ENCODE measurements around the gene DYNLT1.
A peak's percentile ranks its signal among the peaks of the same experiment; 100 is the strongest.
"Not testable (repeated sequence)": the region's sequence is repeated elsewhere in the genome, so short reads cannot be mapped to it uniquely, and the experiment has no call there.

Gene DYNLT1

GRCh38 chr6:158644231-158645063 is at the start of gene DYNLT1:
DYNLT1 (minus strand) TSS chr6:158644743; CDS start chr6:158644708, 35 bp downstream.
- DNase-seq = peak; percentile 83

GRCh38 chr6:158688860-158689259 is 44.3 kb upstream of the DYNLT1 start:
- DNase-seq = peak; percentile 40

- no peak for DNase-seq
Measured at GRCh38 chr6:158687506-158687905, 43.0 kb upstream of the DYNLT1 start.

GRCh38 chr6:158686791-158687381 is 42.3 kb upstream of the DYNLT1 start:
- DNase-seq = peak; percentile 91

GRCh38 chr6:158686311-158686710 is 41.8 kb upstream of the DYNLT1 start:
- DNase-seq = no peak

- DNase-seq = no peak
Measured at GRCh38 chr6:158684745-158685324, 40.3 kb upstream of the DYNLT1 start.

GRCh38 chr6:158684311-158684710 is 39.8 kb upstream of the DYNLT1 start:
- no peak for DNase-seq

GRCh38 chr6:158680481-158680880 is 35.9 kb upstream of the DYNLT1 start:
- no peak for DNase-seq

GRCh38 chr6:158680015-158680414 is 35.5 kb upstream of the DYNLT1 start:
- DNase-seq = no peak

GRCh38 chr6:158677906-158678578 is 33.5 kb upstream of the DYNLT1 start:
- DNase-seq = no peak

GRCh38 chr6:158677094-158677493 is 32.6 kb upstream of the DYNLT1 start:
- DNase-seq = not testable (repeated sequence)

- no peak for DNase-seq
Measured at GRCh38 chr6:158674342-158675131, 30.0 kb upstream of the DYNLT1 start.

GRCh38 chr6:158672726-158673125 is 28.2 kb upstream of the DYNLT1 start:
- no peak for DNase-seq

GRCh38 chr6:158672119-158672518 is 27.6 kb upstream of the DYNLT1 start:
- DNase-seq = not testable (repeated sequence)

GRCh38 chr6:158669145-158670035 is 24.8 kb upstream of the DYNLT1 start:
- no peak for DNase-seq

GRCh38 chr6:158668707-158669103 is 24.2 kb upstream of the DYNLT1 start:
- no peak for DNase-seq

- no peak for DNase-seq
Measured at GRCh38 chr6:158667360-158667981, 22.9 kb upstream of the DYNLT1 start.

- DNase-seq = no peak
Measured at GRCh38 chr6:158666628-158667359, 22.3 kb upstream of the DYNLT1 start.

GRCh38 chr6:158665332-158665731 is 20.8 kb upstream of the DYNLT1 start:
- no peak for DNase-seq

GRCh38 chr6:158663625-158664165 is 19.2 kb upstream of the DYNLT1 start:
- DNase-seq = no peak
